PFSK-1 (cell line): ENCODE results near the gene AKAP8L.

ENCODE experiments used
- POLR2AphosphoS5 ChIP-seq: IDR thresholded peaks from 2 replicates; pipeline ENCODE4 v1.6.1; 2012; ENCODE audit warnings: low read depth, mild to moderate bottlenecking, control low read depth, low read length, moderate library complexity
- TF ChIP-seq, protein P1 (sequence below), 2 experiments: IDR thresholded peaks; 2 replicates each; pipeline versions ENCODE4 v1.6.1 to v1.8.0; 2011 to 2012; ENCODE audit warnings: low read depth in 2 of 2, low read length in 2 of 2, control low read depth in 1 of 2, inconsistent platforms in 1 of 2, mild to moderate bottlenecking in 1 of 2, moderate library complexity in 1 of 2; ENCODE audit not compliant: insufficient read depth in 1 of 2

- TF ChIP-seq POLR2AphosphoS5, result no peak
- TF ChIP-seq, protein P1, sequence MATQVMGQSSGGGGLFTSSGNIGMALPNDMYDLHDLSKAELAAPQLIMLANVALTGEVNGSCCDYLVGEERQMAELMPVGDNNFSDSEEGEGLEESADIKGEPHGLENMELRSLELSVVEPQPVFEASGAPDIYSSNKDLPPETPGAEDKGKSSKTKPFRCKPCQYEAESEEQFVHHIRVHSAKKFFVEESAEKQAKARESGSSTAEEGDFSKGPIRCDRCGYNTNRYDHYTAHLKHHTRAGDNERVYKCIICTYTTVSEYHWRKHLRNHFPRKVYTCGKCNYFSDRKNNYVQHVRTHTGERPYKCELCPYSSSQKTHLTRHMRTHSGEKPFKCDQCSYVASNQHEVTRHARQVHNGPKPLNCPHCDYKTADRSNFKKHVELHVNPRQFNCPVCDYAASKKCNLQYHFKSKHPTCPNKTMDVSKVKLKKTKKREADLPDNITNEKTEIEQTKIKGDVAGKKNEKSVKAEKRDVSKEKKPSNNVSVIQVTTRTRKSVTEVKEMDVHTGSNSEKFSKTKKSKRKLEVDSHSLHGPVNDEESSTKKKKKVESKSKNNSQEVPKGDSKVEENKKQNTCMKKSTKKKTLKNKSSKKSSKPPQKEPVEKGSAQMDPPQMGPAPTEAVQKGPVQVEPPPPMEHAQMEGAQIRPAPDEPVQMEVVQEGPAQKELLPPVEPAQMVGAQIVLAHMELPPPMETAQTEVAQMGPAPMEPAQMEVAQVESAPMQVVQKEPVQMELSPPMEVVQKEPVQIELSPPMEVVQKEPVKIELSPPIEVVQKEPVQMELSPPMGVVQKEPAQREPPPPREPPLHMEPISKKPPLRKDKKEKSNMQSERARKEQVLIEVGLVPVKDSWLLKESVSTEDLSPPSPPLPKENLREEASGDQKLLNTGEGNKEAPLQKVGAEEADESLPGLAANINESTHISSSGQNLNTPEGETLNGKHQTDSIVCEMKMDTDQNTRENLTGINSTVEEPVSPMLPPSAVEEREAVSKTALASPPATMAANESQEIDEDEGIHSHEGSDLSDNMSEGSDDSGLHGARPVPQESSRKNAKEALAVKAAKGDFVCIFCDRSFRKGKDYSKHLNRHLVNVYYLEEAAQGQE (IDR thresholded peaks at IDR 0.05; ENCODE audit: insufficient read depth in 1 of 2, low read depth in 2 of 2, low read length in 2 of 2), result no peak
These were observed 14.0 kb downstream of the AKAP8L start for GRCh38 chr19:15404780-15405211.
